GM18511 (cell line): ENCODE data around the gene DHX9.
A peak's percentile ranks its signal among the peaks of the same experiment; 100 is the strongest.

Source experiments
- ATAC-seq: cut with Tn5 transposase; IDR thresholded peaks from one replicate; pipeline ENCODE4 v1.9.1; 2021; ENCODE audit warnings: mild to moderate bottlenecking, moderate library complexity; ENCODE audit not compliant: unreplicated experiment

The DHX9 gene

GRCh38 chr1:182839209-182840066 lies at the start of gene DHX9:
TSS of gene DHX9 (plus strand) at chr1:182839347. CDS start at chr1:182842567, 3,220 bp downstream.
- peak; percentile 82 for ATAC-seq

DNA sequence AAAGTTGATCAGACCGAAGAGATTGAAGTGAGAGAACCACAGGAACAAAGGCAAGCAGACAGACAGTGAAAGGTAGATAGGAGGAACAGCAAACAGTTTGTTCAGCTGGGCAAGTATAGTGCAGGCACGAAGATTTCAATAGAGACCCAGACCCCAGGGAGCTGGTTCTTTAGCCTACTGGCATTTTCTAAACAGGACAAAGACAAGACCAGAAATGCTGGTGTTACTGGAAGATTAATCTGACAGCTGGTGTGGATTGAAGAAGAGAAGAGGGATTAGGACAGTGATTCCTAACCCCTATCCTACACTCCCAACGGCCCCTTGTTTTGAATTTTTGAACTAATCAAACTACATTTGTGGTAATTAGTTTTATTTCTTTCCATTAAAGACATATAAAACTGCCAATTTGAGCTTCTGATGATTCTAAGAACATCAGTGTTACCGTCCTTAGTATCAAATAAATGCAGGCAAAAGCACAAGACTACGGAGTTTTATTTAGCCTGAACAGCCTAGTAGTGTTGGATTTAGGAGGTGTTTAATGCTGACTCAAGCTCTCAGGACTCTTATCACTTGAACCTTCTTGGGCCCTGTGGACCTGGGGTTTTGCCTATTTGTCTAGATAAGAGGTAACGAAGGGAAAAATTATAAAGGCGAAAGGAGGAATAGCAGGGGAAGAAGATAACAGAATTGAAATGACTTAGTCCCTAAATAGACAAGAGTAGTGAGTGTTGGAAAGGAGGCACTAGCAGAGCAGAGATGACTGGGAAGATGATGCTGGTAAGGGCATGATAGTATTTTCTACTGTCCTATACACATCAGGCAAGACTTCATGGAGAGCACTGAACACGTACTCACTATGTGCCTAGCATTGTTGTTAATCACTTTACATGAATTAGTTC lies 47.6 kb upstream of the DHX9 start:
- ATAC-seq = no peak

GRCh38 chr1:182794091-182794490 lies 45.1 kb upstream of the DHX9 start:
- ATAC-seq = no peak

GRCh38 chr1:182794676-182795201 lies 44.4 kb upstream of the DHX9 start:
- no peak for ATAC-seq

DNA sequence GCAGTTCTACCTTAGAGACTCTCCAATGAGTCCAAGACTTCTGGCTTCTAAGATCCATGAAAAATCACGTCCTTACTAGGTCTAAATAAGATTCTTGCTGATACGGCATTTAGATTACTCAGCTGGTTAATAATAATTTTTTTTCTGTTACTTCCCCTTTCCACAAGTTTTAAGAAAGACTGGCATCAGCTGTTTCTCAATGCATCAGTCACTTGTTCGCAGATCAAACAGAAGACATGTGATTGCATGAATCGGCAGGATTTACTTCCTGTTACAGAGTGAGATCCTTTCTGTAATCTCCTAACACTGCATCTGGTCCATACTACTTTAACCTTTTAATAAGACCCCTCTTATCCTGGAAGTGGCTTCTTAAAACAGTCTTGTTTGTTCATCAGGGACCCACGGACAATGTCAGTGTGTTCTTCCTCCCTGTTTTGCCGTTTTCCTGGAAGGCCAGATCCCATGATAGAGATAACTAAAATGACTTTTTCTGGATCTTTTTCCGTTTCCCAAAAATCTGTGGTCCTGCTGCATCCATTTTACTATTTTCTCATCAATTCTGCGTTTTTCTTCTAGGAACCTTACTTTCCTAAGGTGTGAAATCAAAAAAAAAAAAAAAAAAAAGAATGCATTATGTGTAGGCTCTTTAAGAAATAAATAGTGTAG lies 43.5 kb upstream of the DHX9 start:
- ATAC-seq = no peak

DNA sequence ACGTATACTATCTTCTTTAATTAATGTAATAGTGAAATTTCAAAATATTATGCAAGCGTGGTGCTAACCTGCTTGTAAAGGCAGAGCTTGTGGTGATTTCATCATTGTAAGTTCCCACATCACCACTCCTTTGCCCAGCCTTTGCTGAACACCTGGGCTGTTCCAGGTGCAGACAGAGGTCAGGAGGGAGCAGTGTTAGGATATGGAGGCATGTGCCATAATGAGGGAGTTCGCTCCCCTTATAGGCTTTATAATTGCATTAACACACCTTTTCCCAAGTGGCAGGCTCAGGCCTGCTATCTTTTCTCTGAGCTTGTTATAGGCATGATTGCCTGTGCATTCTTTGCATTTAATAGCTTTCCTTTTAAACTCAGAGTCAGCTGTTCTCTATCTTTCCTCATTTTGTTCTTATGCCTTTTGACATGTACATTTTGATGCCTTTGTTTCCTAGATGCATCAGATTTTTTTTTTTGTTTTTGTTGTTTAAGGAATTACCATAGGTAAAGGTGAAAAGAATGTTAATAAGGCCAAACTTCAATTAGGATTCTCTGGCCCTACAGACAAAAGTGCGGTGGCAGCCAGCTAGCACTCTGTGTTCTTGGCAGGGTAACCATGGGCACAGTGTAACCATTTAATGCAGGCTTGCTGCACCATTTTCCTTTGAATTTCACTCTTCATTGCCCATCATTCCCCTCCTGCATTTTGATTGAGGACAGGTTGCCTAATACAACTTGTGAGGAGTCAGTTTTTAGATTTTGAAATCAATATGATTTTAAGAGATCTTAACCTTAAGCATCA lies 36.9 kb upstream of the DHX9 start:
- no peak for ATAC-seq

GRCh38 chr1:182803846-182804245 lies 35.3 kb upstream of the DHX9 start:
- no peak for ATAC-seq

- ATAC-seq = no peak
Observed at GRCh38 chr1:182806015-182806678, 33.0 kb upstream of the DHX9 start.

DNA sequence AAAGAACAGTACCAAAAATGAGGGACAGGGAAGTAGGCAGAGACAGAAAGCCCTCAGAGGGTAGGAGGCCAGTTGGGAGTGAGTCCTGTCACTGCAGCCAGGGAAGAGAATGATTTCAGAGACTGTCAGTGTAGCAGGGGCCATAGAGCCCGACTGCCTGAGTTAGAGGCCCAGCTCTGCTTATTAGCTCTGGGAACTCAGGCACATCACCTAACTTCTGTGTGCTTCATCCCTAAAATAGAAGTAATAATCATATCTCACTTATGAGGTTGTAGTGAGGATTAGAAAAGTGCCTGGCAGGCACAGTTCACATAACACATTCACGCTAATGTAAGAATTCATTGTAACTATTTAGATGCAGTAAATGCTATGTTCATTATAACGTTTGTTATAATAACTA lies 31.2 kb upstream of the DHX9 start:
- no peak for ATAC-seq

DNA sequence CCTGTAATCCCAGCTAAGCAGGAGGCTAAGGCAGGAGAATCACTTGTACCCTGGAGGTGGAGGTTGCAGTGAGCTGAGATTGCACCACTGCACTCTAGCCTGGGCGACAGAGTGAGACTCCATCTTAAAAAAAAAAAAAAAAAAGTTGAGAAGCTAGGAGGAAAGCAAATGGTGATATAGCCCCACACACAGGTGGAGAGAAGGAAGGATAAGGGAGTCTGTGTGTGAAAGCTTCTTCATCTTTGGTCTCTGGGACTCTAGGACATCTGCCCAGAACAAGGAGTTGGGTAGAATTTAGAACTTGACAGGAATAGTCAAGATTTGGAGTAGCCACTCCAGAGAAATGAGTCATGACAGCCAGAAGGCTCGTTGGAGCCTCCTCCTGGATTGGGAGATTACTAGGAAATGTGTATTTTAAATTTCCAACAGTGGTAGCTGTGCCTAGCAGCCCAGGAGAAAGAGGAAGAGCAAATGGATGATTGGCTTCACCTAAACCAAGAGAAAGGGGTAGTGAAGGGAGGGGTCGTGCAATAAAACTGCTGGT lies 29.7 kb upstream of the DHX9 start:
- ATAC-seq = no peak

DNA sequence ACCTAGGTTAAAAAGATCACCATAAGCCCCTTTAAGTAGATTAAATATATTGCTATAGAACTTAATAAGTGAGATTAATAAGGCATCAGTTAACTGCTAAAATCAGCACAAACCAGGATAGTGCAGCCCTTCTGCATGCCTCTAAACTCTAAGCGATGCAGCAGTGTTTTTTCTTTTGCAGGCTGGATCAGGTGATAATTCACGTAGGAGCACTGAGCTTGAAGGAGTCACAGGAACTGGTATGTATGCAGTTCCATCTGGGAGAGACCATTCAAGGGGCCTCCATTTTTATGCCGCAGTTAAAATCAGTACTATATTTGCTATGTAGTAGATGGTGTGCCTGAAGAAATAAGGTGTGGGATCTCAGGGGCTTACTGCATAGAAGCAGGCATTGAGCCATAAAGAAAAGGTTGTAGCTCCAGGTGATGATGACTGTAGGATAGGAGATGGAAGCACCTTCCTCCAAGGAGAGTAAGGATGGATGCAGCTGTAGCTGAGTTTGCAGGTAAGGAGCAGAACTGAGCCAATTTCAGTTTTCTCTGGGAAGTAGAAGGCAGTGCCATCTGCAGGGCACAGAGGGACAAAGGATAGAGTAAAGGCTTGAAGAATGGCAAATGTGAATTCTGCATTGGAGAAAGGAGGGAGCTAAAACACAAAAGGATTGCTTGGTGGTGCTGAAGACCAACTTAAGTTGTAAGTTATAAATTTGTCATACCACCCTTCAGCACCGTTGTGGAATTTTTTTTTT lies 27.0 kb upstream of the DHX9 start:
- no peak for ATAC-seq

DNA sequence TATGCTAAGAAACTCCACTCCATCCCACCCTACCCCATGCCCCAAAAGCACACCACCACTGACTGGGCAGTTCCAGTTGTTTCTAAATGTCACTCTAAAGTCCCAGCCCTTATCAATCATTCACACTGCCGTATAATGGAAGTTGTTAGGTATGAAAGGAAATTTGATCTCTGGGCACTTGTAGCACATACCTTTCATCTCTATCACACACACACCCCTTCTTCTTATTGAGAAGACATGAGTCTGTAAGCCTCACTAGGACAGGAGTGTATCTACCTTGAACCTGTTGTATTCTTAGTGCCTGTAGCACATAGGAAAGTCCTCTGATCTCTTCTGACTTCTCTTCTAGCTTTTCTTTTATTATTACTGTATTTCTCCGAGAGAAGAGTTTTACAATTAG lies 22.3 kb upstream of the DHX9 start:
- ATAC-seq = no peak

DNA sequence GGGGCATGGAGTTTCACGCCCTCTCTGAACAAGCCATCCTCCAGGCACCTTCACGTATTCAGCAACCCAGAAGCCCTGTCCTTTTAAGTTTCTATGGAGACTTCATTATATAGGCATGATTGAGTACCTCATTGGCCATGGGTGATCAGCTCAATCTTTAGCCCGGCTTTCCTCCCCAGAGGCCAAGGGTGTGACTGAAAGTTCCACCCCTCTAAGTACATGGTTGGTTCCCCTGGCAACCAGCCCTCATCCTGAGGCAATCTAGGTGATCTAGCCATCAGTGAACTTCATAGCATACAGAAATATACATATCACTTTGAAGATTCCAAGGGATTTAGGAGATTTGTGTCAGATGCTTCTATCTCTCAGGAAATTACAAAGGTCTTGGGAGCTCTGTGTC lies 21.3 kb upstream of the DHX9 start:
- ATAC-seq = peak; percentile 62

DNA sequence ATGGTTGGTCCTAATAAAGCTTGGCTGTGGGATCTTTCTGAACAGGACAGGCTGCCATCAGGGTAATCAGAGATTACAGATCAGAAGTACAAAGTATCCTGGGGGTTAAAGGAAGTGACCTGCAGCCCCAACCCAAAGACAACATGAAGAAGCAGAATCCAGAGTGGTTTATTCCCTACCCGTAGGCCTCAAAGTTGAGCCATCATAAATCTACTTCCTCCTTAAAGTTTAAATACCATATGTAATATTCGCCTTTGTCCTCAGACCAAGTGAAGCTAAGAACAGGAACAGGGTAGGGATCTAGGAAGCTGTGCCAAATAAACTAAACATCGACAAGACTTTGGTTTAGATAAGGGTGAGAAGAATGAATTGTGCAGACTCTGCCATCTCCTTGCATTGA lies 15.9 kb upstream of the DHX9 start:
- ATAC-seq = no peak

- no peak for ATAC-seq
Observed at GRCh38 chr1:182826892-182827291, 12.3 kb upstream of the DHX9 start.

- ATAC-seq = peak; percentile 86
Observed at GRCh38 chr1:182829285-182829932, 9.7 kb upstream of the DHX9 start.

- ATAC-seq = no peak
Observed at GRCh38 chr1:182833271-182833670, 5.9 kb upstream of the DHX9 start.

DNA sequence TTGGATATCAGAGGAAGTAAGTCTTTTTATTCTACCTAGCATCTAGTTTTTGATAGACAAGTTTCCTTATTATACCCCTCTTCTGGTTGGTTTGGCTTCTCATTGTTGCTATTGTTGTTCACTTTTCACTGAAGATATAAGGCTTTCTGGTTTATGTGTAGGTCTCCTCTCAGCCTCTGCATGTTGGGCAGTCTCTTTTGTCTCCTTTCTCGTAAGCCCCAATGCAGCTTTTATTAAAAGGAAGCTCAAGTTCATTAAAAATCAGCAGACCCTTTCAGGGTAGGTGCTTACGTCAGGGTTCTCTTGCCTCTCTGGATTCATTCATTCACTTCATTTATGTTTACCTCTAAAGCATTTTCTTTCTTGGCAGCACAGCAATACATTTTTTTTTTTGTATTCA lies 4.8 kb upstream of the DHX9 start:
- no peak for ATAC-seq
